Kidney epithelial cell (primary cell): Measurements from ENCODE around the gene FBXW9. TPM values are rescaled to one million over a fixed set of nuclear protein-coding genes. Genes with fewer than 3 reads are reported as not detected.
"Not testable (repeated sequence)": the region's sequence is repeated elsewhere in the genome, so short reads cannot be mapped to it uniquely, and the experiment has no call there.

ENCODE experiments used
- DNase-seq: peaks from one replicate; pipeline ENCODE4 v3.0.0-alpha.2; 2010; ENCODE audit warnings: low read depth
- H3K27me3 ChIP-seq: 2 replicates; pipeline ENCODE4 v1.6.0; 2011; ENCODE audit warnings: low read length; ENCODE audit not compliant: control insufficient read depth, insufficient read depth
- H3K36me3 ChIP-seq: 2 replicates; pipeline ENCODE4 v1.5.1; 2011; ENCODE audit warnings: low read length; ENCODE audit not compliant: control insufficient read depth, insufficient read depth
- H3K4me3 ChIP-seq: 2 replicates; pipeline ENCODE4 v1.5.1; 2011; ENCODE audit warnings: low read depth, mild to moderate bottlenecking, control low read depth, low read length
- CTCF ChIP-seq: IDR thresholded peaks from 2 replicates; pipeline ENCODE4 v1.5.1; 2011; ENCODE audit warnings: mild to moderate bottlenecking, moderate library complexity, low read length, control low read depth, inconsistent platforms; ENCODE audit not compliant: insufficient read depth, poor library complexity, severe bottlenecking
- total RNA-seq: library from RNA; depleted of rRNA; stranded (reverse); fragments of >200 nt; gene quantifications from 2 replicates; pipeline ENCODE4 v1.2.3, GENCODE V29; 2015

FBXW9 gene
- total RNA-seq, 1 donor from 2014 or later: 19.0 TPM

DNA sequence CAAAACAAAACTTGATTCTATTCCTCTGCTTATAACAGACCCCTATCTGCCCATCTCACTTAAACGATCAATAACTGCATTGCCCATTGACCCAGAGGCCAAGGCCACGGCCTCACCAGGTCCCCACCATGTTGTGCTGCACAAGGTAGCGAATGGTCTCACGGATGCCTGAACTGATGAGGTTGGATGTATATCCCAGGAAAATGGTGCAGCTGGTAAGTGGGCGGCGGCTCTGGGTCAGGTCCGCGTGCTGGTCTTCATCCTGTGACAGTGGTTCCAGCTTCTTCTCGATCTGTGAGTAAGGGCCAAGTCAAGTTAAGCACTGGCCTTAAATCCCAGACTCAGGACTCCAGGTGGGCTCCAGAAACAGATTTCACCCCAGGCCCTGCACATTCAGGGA is 16.4 kb downstream of the FBXW9 start:
- no peak for DNase-seq
- H3K4me3 ChIP-seq: no peak overlapping the region
- no peak for TF ChIP-seq CTCF

DNA sequence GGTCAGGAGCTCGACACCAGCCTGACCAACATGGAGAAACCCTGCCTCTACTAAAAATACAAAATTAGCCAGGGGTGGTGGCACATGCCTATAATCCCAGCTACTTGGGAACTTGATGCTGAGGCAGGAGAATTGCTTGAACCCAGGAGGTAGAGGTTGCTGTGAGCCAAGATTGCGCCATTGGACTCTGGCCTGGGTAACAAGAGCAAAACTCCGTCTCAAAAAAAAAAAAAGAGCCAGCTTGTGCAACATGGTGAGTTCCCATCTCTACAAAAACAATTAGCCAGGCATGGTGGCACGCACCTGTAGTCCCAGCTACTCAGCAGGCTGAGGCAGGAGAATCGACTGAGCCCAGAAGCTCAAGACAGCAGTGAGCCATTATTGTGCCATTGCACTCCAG is 18.4 kb downstream of the FBXW9 start:
- not testable (repeated sequence) for H3K4me3 ChIP-seq, DNase-seq, H3K36me3 ChIP-seq, H3K27me3 ChIP-seq

More for the DNA sequence above, 16.4 kb downstream of the FBXW9 start:
- H3K27me3 ChIP-seq: no peaks in the 10 kb centered on the region
- peaks cover 8% of the 10 kb centered on the region for H3K36me3 ChIP-seq

GRCh38 chr19:12676928-12677327 is 19.5 kb downstream of the FBXW9 start:
- DNase-seq: no peak
- Histone ChIP-seq H3K36me3 (peaks cover 8% of the 10 kb centered on the region), H3K27me3 (no peaks in the 10 kb centered on the region), H3K4me3 (no peak overlapping the region)
- TF ChIP-seq CTCF: no peak

GRCh38 chr19:12676384-12676792 is 20.0 kb downstream of the FBXW9 start:
- Histone ChIP-seq H3K4me3 (no peak overlapping the region), H3K36me3 (peaks cover 8% of the 10 kb centered on the region), H3K27me3 (no peaks in the 10 kb centered on the region)
- peak; percentile 94 for TF ChIP-seq CTCF
- DNase-seq: peak; percentile 25

- H3K4me3 ChIP-seq: no peak overlapping the region
- H3K36me3 ChIP-seq: peaks cover 8% of the 10 kb centered on the region
- DNase-seq: no peak
- TF ChIP-seq CTCF: no peak
- H3K27me3 ChIP-seq: no peaks in the 10 kb centered on the region
Observed at GRCh38 chr19:12675940-12676339, 20.5 kb downstream of the FBXW9 start.

DNA sequence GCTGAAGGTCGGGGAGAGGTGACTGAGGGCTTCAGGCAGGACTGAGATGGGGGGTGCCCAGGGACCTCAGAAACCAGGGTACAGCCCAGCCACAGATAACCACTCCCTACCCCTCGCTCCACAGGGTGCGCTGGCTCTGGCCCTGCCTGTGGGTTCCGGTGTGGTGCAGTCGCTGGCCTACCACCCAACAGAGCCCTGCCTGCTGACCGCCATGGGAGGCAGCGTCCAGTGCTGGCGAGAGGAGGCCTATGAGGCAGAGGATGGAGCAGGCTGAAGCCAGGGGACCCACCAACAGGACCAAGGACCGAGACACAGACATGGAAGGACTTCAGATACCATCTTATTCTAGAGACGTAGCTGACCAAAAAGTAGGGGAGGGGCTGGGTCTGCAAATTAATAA is 21.0 kb downstream of the FBXW9 start:
- Histone ChIP-seq H3K4me3 (no peak overlapping the region), H3K27me3 (no peaks in the 10 kb centered on the region), H3K36me3 (peaks cover 8% of the 10 kb centered on the region)
- DNase-seq: no peak
- no peak for TF ChIP-seq CTCF

DNA sequence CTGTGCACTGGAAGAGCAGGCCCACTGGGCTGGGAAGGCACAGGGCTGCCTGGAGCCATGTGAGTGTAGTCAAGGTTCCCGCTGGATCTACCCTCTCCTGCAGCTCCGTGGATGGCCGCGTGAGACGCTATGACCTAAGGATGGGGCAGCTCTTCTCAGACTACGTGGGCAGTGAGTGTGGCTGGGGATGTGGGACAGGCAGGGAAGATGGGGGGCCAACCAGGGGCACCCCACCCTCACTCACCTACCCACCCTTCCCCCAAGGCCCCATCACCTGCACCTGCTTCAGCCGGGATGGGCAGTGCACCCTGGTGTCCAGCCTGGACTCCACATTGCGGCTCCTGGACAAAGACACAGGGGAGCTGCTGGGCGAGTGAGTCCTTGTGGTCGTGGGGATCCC is 23.7 kb downstream of the FBXW9 start:
- no peaks in the 10 kb centered on the region for H3K27me3 ChIP-seq
- H3K4me3 ChIP-seq: no peak overlapping the region
- no peak for TF ChIP-seq CTCF
- no peak for DNase-seq
- H3K36me3 ChIP-seq: peaks cover 7% of the 10 kb centered on the region
